Measurements from ENCODE around the gene VSIG10L.
A peak's percentile ranks its signal among the peaks of the same experiment; 100 is the strongest.

Gene VSIG10L

GRCh38 chr19:51341976-51342580 lies at the start of gene VSIG10L:
TSS of gene VSIG10L (minus strand) at chr19:51342139. CDS start at chr19:51342124, 15 bp downstream.
- no peak for DNase-seq

- DNase-seq: no peak
Observed at GRCh38 chr19:51391073-51391611, 49.2 kb upstream of the VSIG10L start.

- DNase-seq: no peak
Observed at GRCh38 chr19:51389143-51389542, 47.2 kb upstream of the VSIG10L start.

GRCh38 chr19:51387924-51388389 lies 46.0 kb upstream of the VSIG10L start, which contains the start of gene LIM2:
TSS of gene LIM2 (minus strand) at chr19:51387974. CDS start at chr19:51387443, 531 bp downstream.
- DNase-seq: no peak

- DNase-seq: no peak
Observed at GRCh38 chr19:51386882-51387520, 45.1 kb upstream of the VSIG10L start.

- DNase-seq: no peak
Observed at GRCh38 chr19:51382004-51382403, 40.1 kb upstream of the VSIG10L start.

- DNase-seq: no peak
Observed at GRCh38 chr19:51380379-51380778, 38.4 kb upstream of the VSIG10L start.

GRCh38 chr19:51377422-51377821 lies 35.5 kb upstream of the VSIG10L start:
- no peak for DNase-seq

- no peak for DNase-seq
Observed at GRCh38 chr19:51375504-51376221, 33.7 kb upstream of the VSIG10L start.

GRCh38 chr19:51372649-51373504 lies 30.9 kb upstream of the VSIG10L start, which contains the start of gene NKG7:
TSS of gene NKG7 (minus strand) at chr19:51372654. CDS start at chr19:51372535, 119 bp downstream.
- DNase-seq: no peak

GRCh38 chr19:51372021-51372648 lies 30.2 kb upstream of the VSIG10L start:
- no peak for DNase-seq

GRCh38 chr19:51371186-51371690 lies 29.3 kb upstream of the VSIG10L start:
- DNase-seq: no peak

- no peak for DNase-seq
Observed at GRCh38 chr19:51370230-51370629, 28.3 kb upstream of the VSIG10L start.

GRCh38 chr19:51368366-51369282 lies 26.7 kb upstream of the VSIG10L start, which contains the start of gene CLDND2:
TSS of gene CLDND2 (minus strand) at chr19:51369003. CDS start at chr19:51368577, 426 bp downstream.
- no peak for DNase-seq

GRCh38 chr19:51367565-51368365 lies 25.8 kb upstream of the VSIG10L start:
- peak; percentile 98 for DNase-seq

- no peak for DNase-seq
Observed at GRCh38 chr19:51367255-51367564, 25.3 kb upstream of the VSIG10L start.

- DNase-seq: peak; percentile 97
Observed at GRCh38 chr19:51366389-51367254, 24.7 kb upstream of the VSIG10L start.

GRCh38 chr19:51365965-51366388 lies 24.0 kb upstream of the VSIG10L start, which contains the start of gene ETFB:
TSS of gene ETFB (minus strand) at chr19:51366388. CDS start at chr19:51366326, 62 bp downstream.
- DNase-seq: no peak
